Stomach (tissue), 9 donors: ENCODE data around the gene KRT6C. TPM values are rescaled to one million over a fixed set of nuclear protein-coding genes. Genes with fewer than 3 reads are reported as not detected.

ENCODE experiments used
- DNase-seq, 2 donors: peaks; one replicate each; pipeline versions ENCODE4 v3.0.0 to v3.0.0-alpha.2; 2013 to 2019
- H3K27ac ChIP-seq, 5 donors: fragments of 200-600 bp in 4 of 5; sonication (generic) in 4 of 5; one replicate each; pipeline ENCODE4 v1.5.1; 2013 to 2019; ENCODE audit warnings: mild to moderate bottlenecking in 1 of 5, moderate library complexity in 1 of 5
- H3K27me3 ChIP-seq, 3 donors: fragments of 200-600 bp; sonication (generic); one replicate each; pipeline ENCODE4 v1.5.1; 2017 to 2019; ENCODE audit warnings: mixed run types in 1 of 3
- H3K36me3 ChIP-seq, 4 donors: fragments of 200-600 bp; sonication (generic); 1 replicate in 3 of 4; 2 replicates in 1 of 4; pipeline ENCODE4 v1.5.1; 2016 to 2019
- H3K4me1 ChIP-seq, 4 donors: fragments of 200-600 bp; sonication (generic); one replicate each; pipeline ENCODE4 v1.5.1; 2016 to 2019
- H3K4me3 ChIP-seq, 4 donors: fragments of 200-600 bp; sonication (generic) in 3 of 4; one replicate each; pipeline ENCODE4 v1.5.1; 2016 to 2019; ENCODE audit warnings: mild to moderate bottlenecking in 1 of 4
- H3K9me3 ChIP-seq, 4 donors: fragments of 200-600 bp; sonication (generic); one replicate each; pipeline ENCODE4 v1.5.1; 2016 to 2019
- EP300 ChIP-seq: sonication (generic); formaldehyde crosslinking; IDR thresholded peaks from one replicate; pipeline ENCODE4 v1.6.1; 2017; ENCODE audit warnings: antibody characterized with exemption
- POLR2A ChIP-seq, 4 donors: fragments of 450-650 bp; IDR thresholded peaks; one replicate each; pipeline ENCODE4 v1.6.1; 2016; ENCODE audit warnings: antibody characterized with exemption in 4 of 4, control low read depth in 2 of 4, mild to moderate bottlenecking in 1 of 4, moderate library complexity in 1 of 4
- POLR2AphosphoS5 ChIP-seq, 3 donors: sonication (generic); formaldehyde crosslinking; IDR thresholded peaks; one replicate each; pipeline ENCODE4 v1.6.1; 2016; ENCODE audit warnings: antibody characterized with exemption in 3 of 3
- WGBS, 5 donors: extraction: QIAGEN DNeasy Blood & Tissue Kit in 3 of 5; methylation state at CpG; one replicate each; pipeline versions ENCODE4 v1.1.5 to v1.1.7; 2013 to 2018; 5-methylcytosine and 5-hydroxymethylcytosine counted together
- intact Hi-C: fragments of 100-400 bp; cut with DNase I; formaldehyde crosslinking; loops from one replicate; pipeline ENCODE4 v1.15.1; 2023; ENCODE audit warnings: low total_unique reads
- polyA plus RNA-seq, 3 donors: library from polyadenylated mRNA; stranded (reverse); fragments of 200-250 nt; gene quantifications; one replicate each; pipeline ENCODE4 v1.2.3, GENCODE V29; 2013
- total RNA-seq, 5 donors: library from RNA; depleted of rRNA; stranded (reverse); fragments of >200 nt; gene quantifications; one replicate each; pipeline versions ENCODE4 v1.1.0 to v1.2.3, GENCODE V29; 2014 to 2016
- TF ChIP-seq, protein P1 (sequence below), 7 experiments: fragments of 450-650 bp in 4 of 7; fragments of 200-600 bp in 3 of 7; sonication (generic) in 3 of 7; IDR thresholded peaks; one replicate each; pipeline ENCODE4 v1.5.1; 2016 to 2019; ENCODE audit warnings: antibody characterized with exemption in 7 of 7, control low read depth in 2 of 7, mild to moderate bottlenecking in 1 of 7
- donor health status: healthy with polysubstance abuse.
- donor health status: Bipolar disorder and iron deficiency.
- donor health status: healthy.

KRT6C gene
- total and polyA plus RNA-seq, 8 donors = 0.31 to 12.4 (median 0.43) TPM; not detected in 5

DNA sequence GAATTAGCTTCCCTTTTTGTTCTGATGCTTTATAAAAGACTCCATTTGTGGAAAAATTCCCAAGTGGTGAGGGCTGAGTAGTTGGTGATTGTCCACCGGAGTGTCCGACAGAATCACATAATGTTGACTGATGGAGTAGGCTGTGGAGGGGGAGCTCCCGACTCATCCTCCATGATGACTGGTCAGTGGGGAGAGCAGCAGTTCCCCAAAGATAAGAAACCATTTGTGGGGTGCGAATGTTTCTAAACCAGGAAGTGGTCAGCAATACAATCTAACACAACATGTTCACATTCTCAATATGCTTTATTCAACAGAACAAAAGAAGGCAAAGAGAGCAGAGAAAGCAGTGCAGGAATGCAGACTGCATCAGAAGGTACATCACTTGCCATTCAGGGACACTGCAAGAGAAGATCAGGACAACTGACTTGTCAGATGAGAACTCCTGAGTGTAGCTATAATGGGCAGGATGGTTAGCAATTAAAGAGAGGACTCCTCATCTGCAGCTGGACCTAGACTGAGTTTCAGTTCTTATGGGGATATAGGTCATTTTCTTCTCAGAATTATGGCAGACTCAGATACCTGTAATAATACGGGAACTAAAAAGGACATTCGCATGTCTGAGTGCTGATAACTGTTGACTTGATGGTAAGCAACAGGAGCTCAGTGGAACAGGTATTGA is 27.1 kb downstream of the KRT6C start:
- 71 to 82% (median 77%) methylated on average over 6 of the region's 6 CpGs for WGBS, 5 donors
- Histone ChIP-seq H3K36me3 (no peaks in the 10 kb centered on the region), H3K27me3 (peaks cover 0 to 18% (median 0%) of the 10 kb centered on the region in 3 donors), H3K27ac (no peak overlapping the region), H3K9me3 (no peaks in the 10 kb centered on the region), H3K4me3 (no peak overlapping the region), H3K4me1 (peaks cover 0 to 10% (median 5%) of the 10 kb centered on the region in 4 donors)
- DNase-seq = no peak
- intact Hi-C loops = no loop called here
- TF ChIP-seq POLR2AphosphoS5 (IDR thresholded peaks at IDR 0.05) = no peak
- no peak for TF ChIP-seq EP300
- TF ChIP-seq, protein P1, sequence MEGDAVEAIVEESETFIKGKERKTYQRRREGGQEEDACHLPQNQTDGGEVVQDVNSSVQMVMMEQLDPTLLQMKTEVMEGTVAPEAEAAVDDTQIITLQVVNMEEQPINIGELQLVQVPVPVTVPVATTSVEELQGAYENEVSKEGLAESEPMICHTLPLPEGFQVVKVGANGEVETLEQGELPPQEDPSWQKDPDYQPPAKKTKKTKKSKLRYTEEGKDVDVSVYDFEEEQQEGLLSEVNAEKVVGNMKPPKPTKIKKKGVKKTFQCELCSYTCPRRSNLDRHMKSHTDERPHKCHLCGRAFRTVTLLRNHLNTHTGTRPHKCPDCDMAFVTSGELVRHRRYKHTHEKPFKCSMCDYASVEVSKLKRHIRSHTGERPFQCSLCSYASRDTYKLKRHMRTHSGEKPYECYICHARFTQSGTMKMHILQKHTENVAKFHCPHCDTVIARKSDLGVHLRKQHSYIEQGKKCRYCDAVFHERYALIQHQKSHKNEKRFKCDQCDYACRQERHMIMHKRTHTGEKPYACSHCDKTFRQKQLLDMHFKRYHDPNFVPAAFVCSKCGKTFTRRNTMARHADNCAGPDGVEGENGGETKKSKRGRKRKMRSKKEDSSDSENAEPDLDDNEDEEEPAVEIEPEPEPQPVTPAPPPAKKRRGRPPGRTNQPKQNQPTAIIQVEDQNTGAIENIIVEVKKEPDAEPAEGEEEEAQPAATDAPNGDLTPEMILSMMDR (IDR thresholded peaks at IDR 0.05) = no peak
- TF ChIP-seq POLR2A (IDR thresholded peaks at IDR 0.05) = no peak

DNA sequence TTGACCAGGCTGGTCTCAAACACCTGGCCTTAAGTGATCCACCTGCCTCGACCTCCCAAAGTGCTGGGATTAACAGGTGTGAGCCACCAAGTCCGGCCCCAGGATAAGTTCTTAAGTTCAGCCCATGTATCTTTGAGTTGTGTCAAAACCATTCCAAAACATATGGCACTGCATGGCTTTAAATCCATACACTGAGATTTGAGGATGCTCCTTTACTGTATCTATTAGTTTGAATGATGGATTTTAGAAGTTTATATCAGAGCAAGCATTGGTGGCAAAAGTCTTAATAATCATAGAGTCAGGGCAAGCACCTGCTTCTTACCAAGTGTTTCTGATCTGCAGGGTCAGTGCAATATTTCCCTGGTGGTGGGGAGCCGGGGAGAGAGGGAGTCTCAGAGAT is 27.7 kb downstream of the KRT6C start:
- no peak for DNase-seq

DNA sequence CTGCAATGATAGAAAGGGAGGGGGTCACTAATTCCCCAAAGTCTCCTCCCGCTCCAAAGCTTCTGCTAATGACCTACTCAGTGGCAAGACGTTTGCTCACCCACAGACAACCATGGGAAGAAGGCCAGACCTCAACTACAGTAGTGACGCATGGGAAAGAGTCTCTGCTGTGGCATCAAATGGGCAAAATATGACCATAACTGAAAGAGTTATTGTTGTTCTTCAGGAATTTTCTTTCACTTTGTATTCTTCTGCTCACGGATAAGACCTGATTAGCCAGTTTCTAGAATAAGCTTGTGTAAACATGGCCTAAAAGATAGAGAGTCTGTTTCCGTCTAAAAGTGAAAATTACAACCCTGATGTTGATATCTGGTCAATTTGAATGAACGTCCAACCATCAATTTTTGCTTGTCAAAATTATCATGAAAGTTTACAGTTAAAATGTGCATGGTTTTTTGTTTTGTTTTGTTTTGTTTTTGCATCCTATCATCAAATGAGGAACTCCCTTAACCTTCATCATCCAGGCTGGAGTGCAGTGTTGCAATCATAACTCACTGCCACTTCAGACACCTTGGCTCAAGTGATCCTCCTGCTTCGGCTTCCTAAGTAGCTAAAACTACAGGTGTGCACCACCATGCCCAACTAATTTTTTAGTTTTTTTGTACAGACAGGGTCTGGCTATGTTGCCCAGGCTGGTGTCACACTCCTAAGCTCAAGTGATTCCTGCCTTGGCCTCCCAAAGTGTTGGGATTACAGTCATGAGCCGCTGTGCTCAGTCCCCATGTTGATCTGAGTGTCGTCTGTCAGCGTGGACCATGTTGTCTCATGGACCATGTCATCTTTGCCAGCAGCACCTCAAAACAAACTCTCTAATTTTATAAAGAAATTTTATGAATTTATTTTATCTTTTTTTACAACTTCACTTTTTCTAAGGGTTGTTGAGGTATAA is 28.7 kb downstream of the KRT6C start:
- Histone ChIP-seq H3K9me3 (no peaks in the 10 kb centered on the region), H3K27me3 (peaks cover 0 to 25% (median 0%) of the 10 kb centered on the region in 3 donors), H3K4me1 (peaks cover 0 to 10% (median 5%) of the 10 kb centered on the region in 4 donors), H3K27ac (no peak overlapping the region), H3K4me3 (no peak overlapping the region), H3K36me3 (no peaks in the 10 kb centered on the region)
- TF ChIP-seq POLR2AphosphoS5 (IDR thresholded peaks at IDR 0.05) (no peak), EP300 (no peak), POLR2A (IDR thresholded peaks at IDR 0.05) (no peak)
- TF ChIP-seq, protein P1 (IDR thresholded peaks at IDR 0.05) = no peak
- DNase-seq = peak in 1 of 2 donors; percentile 17
- intact Hi-C loops = no loop called here
- WGBS, 5 donors = 48 to 66% (median 56%) methylated on average over 10 of the region's 10 CpGs

More for the DNA sequence above, 27.7 kb downstream of the KRT6C start:
- H3K27me3 ChIP-seq = peaks cover 0 to 19% (median 0%) of the 10 kb centered on the region in 3 donors
- intact Hi-C loops = no loop called here
- H3K4me3 ChIP-seq = no peak overlapping the region
- no peaks in the 10 kb centered on the region for H3K9me3 ChIP-seq
- TF ChIP-seq POLR2A (IDR thresholded peaks at IDR 0.05) = no peak
- no peaks in the 10 kb centered on the region for H3K36me3 ChIP-seq
- peaks cover 0 to 10% (median 5%) of the 10 kb centered on the region in 4 donors for H3K4me1 ChIP-seq
- 49 to 85% (median 62%) methylated on average over 3 of the region's 3 CpGs for WGBS, 5 donors
- no peak overlapping the region for H3K27ac ChIP-seq

DNA sequence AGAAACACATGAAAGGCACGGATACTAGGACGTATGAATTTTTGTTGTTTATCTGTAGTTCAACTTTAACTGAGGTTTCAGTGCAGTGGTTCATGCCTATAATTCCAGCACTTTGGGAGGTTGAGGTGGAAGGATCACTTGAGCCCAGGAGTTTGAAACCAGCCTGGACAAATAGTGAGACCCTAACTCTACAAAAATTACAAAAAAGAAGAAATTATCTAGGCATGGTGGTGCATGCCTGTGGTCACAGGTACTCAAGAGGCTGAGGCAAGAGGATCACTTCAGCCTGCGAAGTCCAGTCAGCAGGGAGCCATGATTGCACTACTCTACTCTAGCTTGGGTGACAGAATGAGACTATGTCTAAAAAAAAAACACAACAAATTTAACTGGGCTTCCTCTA is 29.6 kb downstream of the KRT6C start:
- 85 to 93% (median 88%) methylated on average over 3 of the region's 3 CpGs for WGBS, 5 donors
- H3K9me3 ChIP-seq = no peaks in the 10 kb centered on the region
- intact Hi-C loops = no loop called here
- no peak for DNase-seq
- H3K4me3 ChIP-seq = no peak overlapping the region
- peaks cover 0 to 34% (median 0%) of the 10 kb centered on the region in 3 donors for H3K27me3 ChIP-seq
- peaks cover 0 to 10% (median 5%) of the 10 kb centered on the region in 4 donors for H3K4me1 ChIP-seq
- TF ChIP-seq POLR2AphosphoS5 (IDR thresholded peaks at IDR 0.05) (no peak), POLR2A (IDR thresholded peaks at IDR 0.05) (no peak)
- TF ChIP-seq, protein P1 (IDR thresholded peaks at IDR 0.05) = no peak
- H3K36me3 ChIP-seq = no peaks in the 10 kb centered on the region
- H3K27ac ChIP-seq = no peak overlapping the region
